Stimulated activated CD4-positive, alpha-beta T cell treated with anti-CD3 and anti-CD28 coated beads, Interleukin-15, amount 100 ng/mL, for 24 hours (primary cell): Measurements from ENCODE around the gene CHCHD6.

ENCODE experiments used
- DNase-seq: peaks from one replicate; pipeline ENCODE4 v3.0.0-alpha.2; 2020

The CHCHD6 gene

DNA sequence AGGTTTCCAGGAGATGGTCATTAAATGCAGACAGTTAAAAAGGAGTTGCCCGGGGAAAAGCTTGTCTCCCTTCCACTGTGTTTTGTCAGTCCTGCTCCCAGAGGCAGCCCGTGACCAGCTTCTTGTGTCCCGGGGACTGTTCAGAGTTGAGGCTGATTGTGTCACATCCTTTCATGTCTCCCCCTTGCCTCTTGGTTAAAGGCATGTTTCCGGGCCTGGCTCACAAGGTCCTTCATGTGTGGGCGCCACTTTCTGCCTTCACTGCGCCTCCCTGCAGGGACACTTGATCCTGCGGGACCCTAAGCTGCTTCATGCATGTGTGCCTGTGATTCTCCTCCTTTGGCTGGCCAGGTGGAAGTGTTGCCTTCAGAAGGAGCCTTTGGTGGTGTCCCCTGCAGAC is 9.2 kb downstream of the CHCHD6 start:
- no peak for DNase-seq

- no peak for DNase-seq
These were observed 10.3 kb downstream of the CHCHD6 start for GRCh38 chr3:126714276-126714900.

DNA sequence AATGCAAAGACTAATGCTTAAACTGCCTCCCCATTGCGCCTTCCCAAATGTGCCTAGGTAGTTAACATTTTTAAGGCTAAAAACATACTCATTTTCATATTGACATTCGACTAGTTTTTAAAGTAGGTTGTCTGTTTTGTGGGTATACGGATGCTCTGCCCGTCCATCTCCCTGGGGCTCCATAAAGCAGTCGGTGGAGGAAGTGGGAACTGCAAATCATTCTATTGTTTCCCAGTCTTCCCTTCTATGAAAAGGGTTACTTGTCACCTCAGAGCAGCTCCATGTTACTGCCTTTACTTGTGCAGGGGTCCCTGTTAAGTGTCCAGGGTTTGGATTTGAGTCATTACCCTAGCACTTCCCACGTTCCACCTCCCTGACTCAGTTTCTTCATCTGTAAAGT is 10.9 kb downstream of the CHCHD6 start:
- DNase-seq = no peak

DNA sequence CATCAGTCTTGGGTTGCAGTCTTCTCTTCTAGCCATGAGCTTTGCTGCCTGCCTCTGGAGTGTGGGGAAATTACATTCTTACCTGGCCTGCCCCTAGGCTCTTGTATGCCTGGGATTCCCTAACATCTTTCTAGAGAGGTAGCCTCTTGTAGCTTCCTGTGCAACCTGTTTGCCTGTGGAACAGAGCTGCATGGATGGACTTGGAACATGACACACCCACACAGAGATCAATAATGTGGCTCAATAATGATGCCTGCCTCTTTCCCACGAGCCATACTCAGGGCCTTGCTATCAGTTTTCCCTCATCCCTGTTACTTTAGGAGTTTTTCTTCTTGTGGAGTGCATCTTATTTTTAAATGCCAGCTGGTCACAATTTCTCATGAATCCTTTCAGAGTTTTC is 11.4 kb downstream of the CHCHD6 start:
- no peak for DNase-seq

GRCh38 chr3:126716057-126716456 is 12.0 kb downstream of the CHCHD6 start:
- no peak for DNase-seq

DNA sequence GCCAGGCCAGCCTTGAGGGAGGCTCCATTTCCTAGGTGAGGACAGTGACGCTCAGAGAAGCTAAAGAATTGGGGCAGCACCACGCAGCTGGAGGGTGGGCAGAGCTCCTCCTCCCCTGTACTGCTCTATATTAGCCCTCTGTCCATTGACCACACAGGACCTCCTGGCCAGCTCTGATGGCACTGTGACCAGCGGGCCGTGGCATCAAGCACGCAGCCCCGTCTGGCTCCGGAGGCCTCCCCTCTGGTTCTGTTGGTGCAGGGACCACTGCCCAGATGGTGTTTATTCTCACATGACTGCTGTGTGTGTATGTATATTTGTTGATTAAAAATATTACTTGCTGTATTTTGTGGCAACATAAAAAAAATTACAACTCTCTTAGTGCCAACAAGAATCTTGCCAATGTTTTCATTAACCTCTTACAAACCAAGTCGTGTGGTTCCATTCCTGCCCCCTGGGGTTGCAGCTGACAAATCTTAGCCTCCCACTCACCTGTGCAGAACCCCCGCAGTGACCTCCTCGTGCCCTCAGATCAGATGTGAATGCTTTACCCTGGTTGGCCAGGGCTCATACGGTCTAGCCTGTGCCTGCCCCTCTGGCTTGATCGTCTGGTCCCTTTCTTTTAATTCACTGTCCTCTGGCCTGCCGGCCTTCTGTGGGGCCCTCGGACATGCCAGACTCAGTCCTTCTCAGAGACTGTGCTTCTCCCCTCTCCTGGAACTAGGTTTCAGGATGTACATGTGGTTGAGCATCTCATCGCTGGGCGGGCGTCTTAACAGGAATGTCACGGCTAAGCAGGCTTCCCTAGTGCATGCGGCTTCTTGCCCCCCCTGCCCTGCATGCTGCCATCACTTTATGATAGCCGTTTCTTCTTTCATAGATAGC is 14.8 kb downstream of the CHCHD6 start:
- DNase-seq = no peak

- DNase-seq = no peak
These were observed 16.6 kb downstream of the CHCHD6 start for GRCh38 chr3:126720596-126720995.

DNA sequence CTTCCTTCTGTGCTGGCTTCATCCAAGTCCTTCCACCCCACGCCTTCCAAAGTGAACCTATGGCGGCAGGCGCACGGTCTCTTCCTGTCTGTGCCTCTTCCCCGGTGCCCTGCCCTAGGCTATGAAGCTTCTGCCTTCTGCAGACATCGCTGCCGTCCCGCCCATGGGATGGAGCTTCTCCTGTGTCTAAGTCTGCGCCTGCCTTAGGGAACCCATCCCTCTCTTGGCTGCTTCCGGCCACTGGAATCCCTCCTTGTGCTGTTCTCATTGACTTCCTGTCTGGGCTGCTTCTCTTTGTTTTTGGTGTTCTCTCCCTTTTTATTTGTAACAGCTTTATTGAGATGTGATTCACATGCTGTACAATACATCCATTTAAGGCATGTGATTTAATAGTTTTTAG is 17.2 kb downstream of the CHCHD6 start:
- no peak for DNase-seq

DNA sequence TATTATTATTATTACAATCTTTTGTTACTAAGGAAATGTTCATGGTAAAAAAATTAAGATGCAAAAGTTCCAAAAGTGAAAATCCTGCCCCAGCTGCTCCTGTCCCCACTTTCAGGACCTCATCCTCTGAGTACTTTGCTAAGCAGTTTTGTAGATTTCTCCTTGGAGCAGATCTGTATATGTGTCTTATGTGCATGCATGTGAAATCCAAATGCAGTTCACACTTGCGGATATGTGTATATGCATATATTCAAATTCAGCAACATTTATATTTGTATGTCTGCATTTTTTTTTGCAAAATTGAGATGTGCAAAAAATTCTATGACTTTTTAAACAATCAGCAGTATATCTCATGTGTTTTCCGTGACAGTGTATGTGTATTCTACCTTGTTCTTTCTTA is 19.2 kb downstream of the CHCHD6 start:
- no peak for DNase-seq

- DNase-seq = no peak
These were observed 19.8 kb downstream of the CHCHD6 start for GRCh38 chr3:126723801-126724200.

- DNase-seq = no peak
These were observed 24.6 kb downstream of the CHCHD6 start for GRCh38 chr3:126728680-126729079.

DNA sequence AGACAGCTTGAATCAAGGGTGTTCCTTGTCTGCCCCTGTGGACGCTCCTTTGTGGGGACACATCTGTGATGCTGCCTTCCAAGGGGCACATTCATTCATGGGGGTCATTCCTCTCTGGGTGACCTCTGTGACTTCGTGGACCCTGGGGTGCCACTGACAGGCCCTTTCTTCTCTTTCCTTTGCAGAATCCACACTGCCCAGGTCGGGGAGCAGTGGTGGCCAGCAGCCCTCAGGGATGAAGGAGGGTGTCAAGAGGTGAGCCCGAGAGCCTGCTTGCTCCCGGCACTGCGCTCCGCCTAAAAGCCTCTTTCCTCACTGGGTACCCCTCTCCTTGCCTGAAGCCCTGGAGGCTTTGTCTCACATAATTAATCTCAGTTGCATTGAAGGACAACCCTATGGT is 26.3 kb downstream of the CHCHD6 start:
- no peak for DNase-seq

GRCh38 chr3:126731044-126731443 is 27.0 kb downstream of the CHCHD6 start:
- no peak for DNase-seq

- DNase-seq = no peak
These were observed 28.4 kb downstream of the CHCHD6 start for GRCh38 chr3:126732281-126733060.

DNA sequence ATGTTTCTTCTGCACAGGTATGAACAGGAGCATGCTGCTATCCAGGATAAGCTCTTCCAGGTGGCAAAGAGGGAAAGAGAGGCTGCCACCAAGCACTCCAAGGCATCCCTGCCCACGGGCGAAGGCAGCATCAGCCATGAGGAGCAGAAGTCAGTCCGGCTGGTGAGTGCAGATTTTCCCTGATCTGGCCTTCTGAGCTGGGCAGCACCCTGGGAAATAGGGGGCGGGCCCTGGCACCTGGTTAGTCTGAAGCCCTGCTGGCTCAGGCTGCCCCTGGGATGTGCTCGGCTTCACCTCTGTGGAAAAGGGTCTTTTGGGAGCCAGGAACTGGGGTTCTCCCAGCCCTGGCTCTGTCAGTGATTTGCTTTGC is 29.0 kb downstream of the CHCHD6 start:
- no peak for DNase-seq

GRCh38 chr3:126734106-126734723 is 30.2 kb downstream of the CHCHD6 start:
- no peak for DNase-seq

DNA sequence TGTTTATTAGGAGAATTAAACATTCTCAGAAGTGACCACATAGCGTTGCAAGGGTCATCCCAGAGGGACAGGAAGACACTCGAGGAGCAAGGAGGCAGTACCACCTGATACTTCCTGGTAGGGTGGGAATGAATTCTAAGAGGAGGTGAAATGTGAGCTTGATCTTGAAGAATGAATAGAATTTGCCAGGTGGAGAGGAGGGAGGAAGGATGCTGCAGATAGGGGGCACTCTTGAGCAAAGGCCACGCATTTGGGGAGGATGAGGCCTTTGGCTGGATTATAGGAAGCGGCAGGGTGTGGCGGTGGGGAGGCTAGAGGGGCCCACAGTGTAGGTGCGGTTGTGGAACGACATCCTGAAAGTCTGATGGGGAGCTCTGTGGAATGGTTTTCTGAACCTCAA is 33.5 kb downstream of the CHCHD6 start:
- no peak for DNase-seq

DNA sequence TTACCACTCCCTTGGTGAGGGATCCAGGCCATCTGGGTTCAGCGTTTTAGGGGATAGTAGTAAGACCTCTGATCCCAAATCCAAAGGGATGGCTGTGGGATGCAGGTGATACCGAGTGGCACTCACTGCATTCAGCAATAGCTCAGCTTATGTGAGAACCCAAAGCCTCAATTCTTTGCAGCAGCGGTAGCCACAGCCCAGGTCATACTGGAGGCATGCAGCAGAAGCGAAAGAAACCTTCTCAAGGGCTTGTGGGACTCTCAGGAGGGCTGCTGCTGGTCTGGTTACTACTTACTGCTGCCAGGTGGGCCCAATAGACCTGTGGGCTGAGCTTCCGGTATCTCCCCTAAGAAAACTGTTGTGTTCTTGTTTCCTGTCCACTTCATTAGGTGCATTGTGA is 38.0 kb downstream of the CHCHD6 start:
- DNase-seq = no peak

GRCh38 chr3:126743350-126743749 is 39.3 kb downstream of the CHCHD6 start:
- no peak for DNase-seq

GRCh38 chr3:126743781-126744180 is 39.7 kb downstream of the CHCHD6 start:
- no peak for DNase-seq

GRCh38 chr3:126745760-126746394 is 41.8 kb downstream of the CHCHD6 start:
- DNase-seq = no peak

DNA sequence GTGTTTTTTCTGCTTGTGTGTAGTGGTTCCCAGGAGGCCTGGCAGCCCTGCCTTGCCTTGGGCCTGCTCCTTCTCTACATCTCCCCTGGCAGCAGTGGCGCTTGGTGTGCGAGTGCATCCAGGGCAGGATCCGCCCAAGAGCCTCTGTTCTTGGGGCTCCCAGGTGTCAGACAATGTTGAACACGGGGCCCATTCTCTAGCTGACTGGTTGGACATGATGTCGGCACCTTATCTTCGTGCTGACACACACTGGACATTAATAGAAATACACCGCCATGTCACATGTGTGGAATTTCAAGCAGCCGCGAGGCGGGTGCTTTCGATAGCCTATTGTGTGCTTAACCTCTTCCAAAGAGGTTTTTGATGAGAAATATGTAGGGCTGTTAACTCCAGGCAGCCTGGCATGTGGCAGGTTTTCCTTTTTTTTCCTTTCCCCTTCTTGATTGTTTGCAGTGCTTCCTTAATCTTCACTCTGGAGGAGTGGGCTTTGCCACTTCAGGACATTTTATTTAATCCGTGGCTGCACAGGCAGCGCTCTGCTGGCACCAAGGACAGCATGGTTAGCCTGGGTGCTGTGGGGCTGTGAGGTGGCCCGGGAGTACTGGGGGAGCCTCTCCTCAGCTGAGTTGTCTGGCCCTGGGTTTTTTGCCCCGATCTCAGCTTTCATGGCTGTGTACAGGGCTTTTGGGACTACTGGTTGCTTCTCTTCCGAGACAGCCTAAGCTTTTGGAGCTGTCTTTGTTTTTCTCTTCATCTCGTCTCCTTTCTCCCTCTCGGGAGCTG is 42.5 kb downstream of the CHCHD6 start:
- DNase-seq = no peak
